ENCODE data around the gene NHERF2. TPM values are rescaled to one million over a fixed set of nuclear protein-coding genes. Genes with fewer than 3 reads are reported as not detected.

The NHERF2 gene
- total RNA-seq, 1 donor from 2014 or later, result 23.4 TPM

GRCh38 chr16:1983544-1984346, 43.0 kb upstream of the NHERF2 start, which contains the start of gene GFER:
GFER (plus strand) TSS chr16:1984193; CDS start chr16:1984219, 26 bp downstream.
- Mint-ChIP-seq H3K36me3 (peaks cover 3% of the 10 kb centered on the region), H3K9me3 (no peaks in the 10 kb centered on the region), H3K4me3 (peak within 1 kb of the TSS; percentile 89), H3K4me1 (ENCODE audit: unreplicated experiment) (peaks cover 11% of the 10 kb centered on the region), H3K27ac (peak within 1 kb of the TSS; percentile 62), H3K27me3 (peaks cover 49% of the 10 kb centered on the region)
- TF ChIP-seq, protein P1, sequence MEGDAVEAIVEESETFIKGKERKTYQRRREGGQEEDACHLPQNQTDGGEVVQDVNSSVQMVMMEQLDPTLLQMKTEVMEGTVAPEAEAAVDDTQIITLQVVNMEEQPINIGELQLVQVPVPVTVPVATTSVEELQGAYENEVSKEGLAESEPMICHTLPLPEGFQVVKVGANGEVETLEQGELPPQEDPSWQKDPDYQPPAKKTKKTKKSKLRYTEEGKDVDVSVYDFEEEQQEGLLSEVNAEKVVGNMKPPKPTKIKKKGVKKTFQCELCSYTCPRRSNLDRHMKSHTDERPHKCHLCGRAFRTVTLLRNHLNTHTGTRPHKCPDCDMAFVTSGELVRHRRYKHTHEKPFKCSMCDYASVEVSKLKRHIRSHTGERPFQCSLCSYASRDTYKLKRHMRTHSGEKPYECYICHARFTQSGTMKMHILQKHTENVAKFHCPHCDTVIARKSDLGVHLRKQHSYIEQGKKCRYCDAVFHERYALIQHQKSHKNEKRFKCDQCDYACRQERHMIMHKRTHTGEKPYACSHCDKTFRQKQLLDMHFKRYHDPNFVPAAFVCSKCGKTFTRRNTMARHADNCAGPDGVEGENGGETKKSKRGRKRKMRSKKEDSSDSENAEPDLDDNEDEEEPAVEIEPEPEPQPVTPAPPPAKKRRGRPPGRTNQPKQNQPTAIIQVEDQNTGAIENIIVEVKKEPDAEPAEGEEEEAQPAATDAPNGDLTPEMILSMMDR (conservative IDR thresholded peaks at IDR 0.05), result peak; percentile 50
- DNase-seq (ENCODE audit: extremely low spot score, unreplicated experiment), result peak; percentile 97

DNA sequence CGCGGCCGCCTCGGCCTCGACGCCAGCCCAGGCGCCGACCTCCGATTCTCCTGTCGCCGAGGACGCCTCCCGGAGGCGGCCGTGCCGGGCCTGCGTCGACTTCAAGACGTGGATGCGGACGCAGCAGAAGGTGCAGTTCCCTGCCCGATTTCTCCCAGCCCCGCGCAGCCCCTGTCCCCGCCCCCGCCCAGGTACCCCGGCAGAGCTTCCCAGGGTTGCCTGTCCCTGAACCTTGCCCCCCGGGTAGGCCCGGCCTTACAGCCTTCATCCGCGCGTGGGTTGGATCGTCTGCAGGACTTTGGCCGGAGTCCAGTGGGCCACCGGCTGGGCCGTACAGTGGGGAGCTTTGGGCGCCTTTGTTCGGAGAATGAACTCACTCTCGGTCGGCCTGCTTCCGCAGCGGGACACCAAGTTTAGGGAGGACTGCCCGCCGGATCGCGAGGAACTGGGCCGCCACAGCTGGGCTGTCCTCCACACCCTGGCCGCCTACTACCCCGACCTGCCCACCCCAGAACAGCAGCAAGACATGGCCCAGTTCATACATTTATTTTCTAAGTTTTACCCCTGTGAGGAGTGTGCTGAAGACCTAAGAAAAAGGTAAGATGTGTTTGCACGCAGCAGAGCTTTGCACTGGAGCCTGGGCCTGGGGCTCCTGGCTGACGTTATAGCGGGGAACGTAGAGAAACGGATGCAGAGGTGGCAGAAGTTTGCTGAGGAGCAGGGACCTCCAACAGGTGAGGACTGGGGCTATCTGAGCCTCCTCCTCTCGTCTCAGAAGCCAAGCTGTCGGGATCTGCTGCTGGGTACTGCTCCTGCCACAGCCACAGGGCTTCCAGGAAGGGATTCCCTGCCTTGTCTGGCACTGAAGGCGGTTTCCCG, 42.1 kb upstream of the NHERF2 start:
- peaks cover 4% of the 10 kb centered on the region for H3K36me3 Mint-ChIP-seq
- H3K27ac Mint-ChIP-seq, result peak overlapping the region; percentile 62
- TF ChIP-seq, protein P1 (conservative IDR thresholded peaks at IDR 0.05), result no peak
- peaks cover 54% of the 10 kb centered on the region for H3K27me3 Mint-ChIP-seq
- no peak for DNase-seq (ENCODE audit: extremely low spot score, unreplicated experiment)
- no peaks in the 10 kb centered on the region for H3K9me3 Mint-ChIP-seq
- peaks cover 11% of the 10 kb centered on the region for H3K4me1 Mint-ChIP-seq (ENCODE audit: unreplicated experiment)
- peak overlapping the region; percentile 89 for H3K4me3 Mint-ChIP-seq

DNA sequence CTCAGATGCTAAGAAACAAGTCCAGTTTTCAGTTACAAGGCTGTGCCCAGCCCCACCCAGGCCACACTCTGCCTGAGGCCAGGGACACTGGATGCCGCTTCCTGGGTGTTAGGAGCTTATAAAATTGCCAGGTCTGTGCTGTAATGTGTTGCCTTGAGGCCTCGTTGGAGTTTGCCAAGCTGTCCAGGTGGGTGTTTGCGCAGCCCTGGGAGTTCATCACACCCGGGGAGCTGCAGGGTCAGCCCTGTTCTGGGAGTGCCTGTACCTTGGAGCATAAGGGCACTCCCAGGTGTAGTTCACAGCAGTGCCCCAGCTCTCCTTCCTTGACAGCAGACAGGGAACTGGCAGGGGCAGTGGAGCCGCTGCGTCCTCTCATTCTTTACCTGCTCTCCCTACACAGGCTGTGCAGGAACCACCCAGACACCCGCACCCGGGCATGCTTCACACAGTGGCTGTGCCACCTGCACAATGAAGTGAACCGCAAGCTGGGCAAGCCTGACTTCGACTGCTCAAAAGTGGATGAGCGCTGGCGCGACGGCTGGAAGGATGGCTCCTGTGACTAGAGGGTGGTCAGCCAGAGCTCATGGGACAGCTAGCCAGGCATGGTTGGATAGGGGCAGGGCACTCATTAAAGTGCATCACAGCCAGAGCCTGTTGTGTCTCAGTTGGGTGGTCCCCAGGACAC, 41.1 kb upstream of the NHERF2 start:
- Mint-ChIP-seq H3K27me3 (peaks cover 43% of the 10 kb centered on the region), H3K9me3 (no peaks in the 10 kb centered on the region), H3K27ac (peak overlapping the region; percentile 62), H3K36me3 (peaks cover 4% of the 10 kb centered on the region), H3K4me1 (ENCODE audit: unreplicated experiment) (peaks cover 11% of the 10 kb centered on the region), H3K4me3 (peak overlapping the region; percentile 89)
- no peak for DNase-seq (ENCODE audit: extremely low spot score, unreplicated experiment)
- TF ChIP-seq, protein P1 (conservative IDR thresholded peaks at IDR 0.05), result no peak

GRCh38 chr16:1987198-1987597, 39.5 kb upstream of the NHERF2 start:
- H3K4me1 Mint-ChIP-seq (ENCODE audit: unreplicated experiment), result peaks cover 11% of the 10 kb centered on the region
- peaks cover 37% of the 10 kb centered on the region for H3K27me3 Mint-ChIP-seq
- DNase-seq (ENCODE audit: extremely low spot score, unreplicated experiment), result no peak
- TF ChIP-seq, protein P1 (conservative IDR thresholded peaks at IDR 0.05), result no peak
- H3K9me3 Mint-ChIP-seq, result no peaks in the 10 kb centered on the region
- H3K4me3 Mint-ChIP-seq, result no peak overlapping the region
- H3K36me3 Mint-ChIP-seq, result peaks cover 4% of the 10 kb centered on the region
- H3K27ac Mint-ChIP-seq, result no peak overlapping the region
